Measurements from ENCODE around the gene ENTREP3.
A peak's percentile ranks its signal among the peaks of the same experiment; 100 is the strongest.
"Not testable (repeated sequence)": the region's sequence is repeated elsewhere in the genome, so short reads cannot be mapped to it uniquely, and the experiment has no call there.

Gene ENTREP3

DNA sequence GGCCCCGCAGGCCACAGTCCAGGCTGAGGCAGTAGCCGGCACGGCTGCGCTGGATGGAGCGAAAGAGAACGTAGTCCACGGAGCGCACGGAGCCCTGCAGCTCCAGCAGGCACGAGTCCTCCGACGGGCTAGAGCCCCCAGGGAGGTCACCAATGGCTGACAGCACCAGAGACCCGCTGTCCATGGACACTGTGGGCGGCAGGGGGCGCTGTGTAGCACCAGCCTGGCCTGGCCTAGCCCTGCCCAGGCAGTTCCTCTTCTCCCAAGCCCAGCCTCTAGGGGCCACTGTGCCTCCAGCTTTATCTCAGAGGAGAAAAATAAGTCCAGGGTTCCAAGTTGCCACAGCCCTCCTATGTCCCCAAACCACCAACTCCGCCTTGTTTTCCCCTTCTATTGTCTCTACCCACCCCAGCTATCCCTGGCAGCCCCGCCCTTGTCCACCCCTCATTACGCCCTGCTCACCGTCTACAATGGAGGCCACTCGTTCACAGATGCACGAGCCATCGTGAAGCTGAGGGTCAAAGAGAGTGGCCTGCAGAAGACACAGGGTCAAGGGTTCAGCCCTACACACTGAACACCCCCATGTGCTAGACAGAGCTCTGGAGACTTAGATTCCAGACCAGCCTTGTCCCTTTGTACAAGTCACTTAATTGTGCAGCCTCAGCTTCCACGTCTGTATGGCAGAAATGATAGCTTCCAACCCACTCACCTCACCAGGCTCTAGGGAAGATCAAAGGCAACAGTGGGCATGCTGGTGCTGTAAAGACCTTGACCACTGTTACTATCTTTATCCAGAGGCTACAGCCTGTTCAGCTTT is 4.4 kb downstream of the ENTREP3 start:
- DNase-seq (ENCODE audit: low spot score): peak; percentile 99

DNA sequence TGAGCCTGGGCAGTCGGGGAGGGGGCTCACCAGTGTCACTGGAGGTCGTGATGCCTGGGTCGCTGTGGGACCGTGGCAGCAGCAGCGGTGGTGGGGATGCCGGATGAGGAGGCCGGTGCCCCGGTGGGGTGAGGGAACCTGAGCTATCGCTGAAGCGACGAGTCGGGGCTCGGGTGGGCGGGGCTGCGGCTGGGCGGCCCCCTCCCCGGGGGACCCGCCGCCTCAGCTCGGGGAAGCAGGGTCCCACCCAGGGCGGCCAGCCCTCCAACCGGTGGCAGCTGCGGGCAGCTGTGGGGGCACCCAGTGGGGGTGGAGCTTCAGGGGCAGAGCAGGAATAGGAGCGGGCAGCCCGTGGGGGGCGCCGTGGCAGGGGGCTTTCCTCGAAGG is 5.0 kb downstream of the ENTREP3 start:
- DNase-seq (ENCODE audit: low spot score): no peak

DNA sequence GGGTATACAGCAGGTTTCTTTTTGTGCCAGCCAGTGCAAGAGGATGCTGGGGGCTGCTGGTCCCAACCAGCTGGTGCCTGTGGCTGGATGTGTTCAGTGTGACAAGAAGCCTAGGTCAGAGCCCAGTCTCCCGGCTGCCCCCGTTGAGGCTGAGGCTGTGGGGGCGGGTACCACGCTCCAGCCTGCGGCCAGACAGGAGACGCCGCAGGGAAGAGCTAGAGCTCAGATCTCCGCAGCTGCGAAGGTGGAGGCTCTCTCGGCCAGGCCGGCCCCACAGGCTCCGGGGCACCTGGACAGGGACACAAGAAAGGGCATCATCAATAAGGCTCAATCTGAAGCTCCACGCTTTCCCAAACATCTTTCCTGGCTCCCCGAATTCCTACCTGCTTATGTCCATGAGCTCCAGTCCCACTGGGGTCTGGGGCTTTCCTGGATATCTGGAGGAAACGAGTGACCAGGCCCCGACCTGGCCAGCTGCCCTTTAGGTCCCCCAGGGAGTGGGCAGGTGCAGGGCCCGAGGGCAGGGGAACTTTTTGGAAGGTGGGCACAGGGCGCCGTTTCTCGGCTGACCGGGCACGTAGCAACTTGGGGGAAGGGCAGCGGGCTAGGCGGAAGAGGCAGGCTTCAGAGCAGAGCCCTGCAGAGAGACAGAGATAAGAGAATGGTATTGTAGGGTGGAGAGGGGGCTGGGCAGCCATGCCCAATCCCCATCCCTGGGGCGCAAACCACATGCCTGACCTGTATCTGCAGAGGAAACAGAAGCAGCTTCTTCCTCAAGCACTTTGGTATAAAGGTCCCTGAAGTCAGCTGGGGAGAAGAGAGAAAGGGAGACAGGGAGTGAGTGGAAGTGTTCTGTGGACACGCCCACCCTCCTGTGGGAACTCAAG is 7.4 kb downstream of the ENTREP3 start:
- DNase-seq (ENCODE audit: low spot score): no peak

DNA sequence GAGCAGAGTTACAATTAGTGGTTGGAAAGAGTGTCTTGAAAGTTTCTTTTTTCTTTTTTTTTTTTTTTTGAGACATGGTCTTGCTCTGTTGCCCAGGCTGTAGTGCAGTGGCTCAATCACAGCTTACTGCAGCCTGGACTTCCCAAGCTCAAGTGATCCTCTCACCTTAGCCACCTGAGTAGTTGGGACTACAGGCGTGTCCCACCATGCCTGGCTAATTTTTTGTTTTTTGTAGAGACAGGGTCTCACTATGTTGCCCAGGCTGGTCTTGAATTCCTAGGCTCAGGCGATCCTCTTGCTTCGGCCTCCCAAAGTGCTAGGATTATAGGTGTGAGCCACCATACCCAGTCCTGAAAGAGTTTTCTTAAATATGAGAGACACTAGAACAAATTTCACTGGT is 8.5 kb downstream of the ENTREP3 start:
- not testable (repeated sequence) for DNase-seq (ENCODE audit: low spot score)

DNA sequence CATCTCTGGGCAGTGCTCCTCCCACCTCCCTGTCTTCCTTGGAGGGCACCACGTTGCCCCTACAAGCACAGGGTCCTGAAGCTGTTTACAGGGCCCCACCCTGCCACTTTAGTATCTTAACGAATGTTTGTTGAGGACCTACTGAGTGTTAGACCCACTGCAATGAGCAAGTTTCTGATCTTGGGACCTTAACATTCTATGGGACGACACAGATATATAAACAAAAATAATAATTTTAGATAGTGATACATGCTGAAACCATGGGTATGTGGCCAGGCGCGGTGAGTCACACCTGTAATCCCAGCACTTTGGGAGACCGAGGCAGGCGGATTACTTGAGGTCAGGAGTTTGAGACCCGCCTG is 10.1 kb downstream of the ENTREP3 start:
- DNase-seq (ENCODE audit: low spot score): no peak

DNA sequence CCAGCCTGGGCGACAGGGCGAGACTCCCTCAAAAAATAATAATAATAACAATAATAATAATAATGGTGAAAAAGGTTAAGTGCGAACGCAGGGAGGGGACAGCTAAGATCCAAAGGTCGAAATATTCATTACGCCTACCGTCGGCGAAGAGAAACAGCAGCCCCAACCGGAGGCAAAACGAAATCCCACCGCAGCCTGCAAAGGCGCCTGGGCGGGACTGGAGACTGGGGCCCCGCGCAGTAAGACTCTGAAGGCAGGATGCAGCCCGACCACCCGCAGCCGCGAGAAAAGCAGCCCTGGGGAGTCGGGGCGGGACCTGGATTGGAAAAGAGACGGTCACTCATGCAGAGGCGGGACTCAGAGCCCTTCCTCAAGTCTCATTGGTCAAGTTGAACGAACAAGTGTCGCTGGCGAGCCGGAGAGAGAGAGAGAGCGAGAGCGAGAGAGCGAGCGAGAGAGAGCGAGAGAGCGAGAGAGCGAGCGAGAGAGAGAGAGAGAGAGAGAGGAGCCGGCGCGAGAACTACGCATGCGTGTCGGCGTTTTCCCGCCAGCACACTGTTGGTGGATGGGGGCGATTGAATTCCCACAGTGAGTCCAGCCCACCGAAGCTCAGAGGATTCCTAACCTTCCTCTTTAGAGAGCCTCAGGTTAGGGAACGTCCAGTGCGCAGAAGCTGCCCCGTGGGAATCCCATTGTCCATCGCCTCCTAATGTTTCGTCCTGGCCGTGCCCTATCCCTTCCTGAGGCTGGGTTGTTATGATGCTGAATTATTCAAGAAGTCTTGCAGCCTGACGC is 10.7 kb downstream of the ENTREP3 start:
- DNase-seq (ENCODE audit: low spot score): peak; percentile 99

DNA sequence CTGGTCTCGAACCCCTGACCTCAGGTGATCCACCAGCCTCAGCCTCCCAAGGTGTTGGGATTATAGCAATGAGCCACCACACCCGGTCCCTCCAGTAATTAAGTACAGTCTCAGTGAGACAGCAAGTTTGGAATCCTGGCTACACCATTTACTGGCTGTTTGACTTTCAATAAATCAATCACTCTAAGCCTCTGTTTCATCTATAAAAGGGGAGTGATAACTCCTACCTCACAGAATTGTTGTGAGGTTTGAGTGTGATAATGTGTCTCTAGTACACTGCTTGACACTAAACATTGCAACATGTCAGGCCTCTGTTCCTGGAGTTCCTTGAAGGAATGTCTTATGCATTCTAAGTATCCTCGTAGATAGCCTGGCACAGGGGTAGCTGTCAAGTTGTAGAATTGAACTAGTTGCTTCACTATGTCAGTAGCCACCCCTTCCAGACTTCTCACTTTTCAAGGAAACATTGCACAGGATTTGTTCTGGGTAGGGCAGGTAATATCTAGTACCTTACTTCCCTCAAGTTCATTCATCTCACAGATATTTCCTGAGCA is 12.4 kb downstream of the ENTREP3 start:
- no peak for DNase-seq (ENCODE audit: low spot score)

DNA sequence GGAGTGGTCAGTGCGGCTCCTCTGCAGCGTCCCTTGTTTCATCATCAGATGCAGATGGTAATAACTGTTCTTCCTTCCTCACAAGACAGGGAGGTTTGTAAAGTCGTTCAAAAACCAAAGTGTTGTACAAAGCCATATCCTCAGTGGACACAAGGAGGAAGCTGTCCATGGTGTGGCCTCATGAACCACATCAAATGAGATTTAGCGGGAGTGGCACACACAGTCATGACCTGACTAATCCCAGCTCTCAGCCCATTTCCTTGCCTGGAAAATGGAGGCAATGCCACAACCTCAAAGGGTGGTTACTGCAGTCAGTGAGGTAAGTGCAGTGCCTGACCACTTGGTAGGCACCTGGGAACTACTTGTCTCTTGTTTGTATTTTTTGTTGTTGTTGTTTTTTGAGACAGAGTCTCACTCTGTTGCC is 13.4 kb downstream of the ENTREP3 start:
- DNase-seq (ENCODE audit: low spot score): no peak

DNA sequence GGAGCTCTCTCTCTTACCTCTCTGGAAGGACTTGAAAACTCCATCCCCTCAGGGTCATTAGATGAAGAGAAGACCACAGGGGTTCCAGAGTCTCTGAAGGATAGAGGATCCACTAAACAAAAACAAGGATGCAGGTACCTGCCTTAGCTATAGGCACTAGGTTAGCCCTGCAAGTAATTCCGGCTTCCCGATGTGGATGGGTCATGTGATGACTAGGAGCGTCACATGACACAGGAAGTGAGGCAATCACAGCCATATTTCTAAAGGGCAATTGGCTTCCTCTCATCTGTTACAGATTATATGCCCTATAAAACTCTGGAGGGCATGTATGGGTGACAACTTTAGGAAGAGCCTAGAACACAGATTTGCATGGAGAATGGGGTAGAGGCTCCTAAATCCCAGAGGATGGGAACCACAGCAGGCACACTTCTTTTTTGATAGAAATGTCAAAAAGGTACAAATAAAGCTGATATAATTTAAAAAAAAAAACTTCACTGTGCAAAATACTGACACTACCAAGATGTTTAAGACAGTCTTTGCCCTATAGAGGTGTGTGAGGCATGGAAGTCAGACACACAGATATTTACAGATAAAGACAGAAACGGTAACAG is 14.1 kb downstream of the ENTREP3 start:
- peak; percentile 92 for DNase-seq (ENCODE audit: low spot score)

DNA sequence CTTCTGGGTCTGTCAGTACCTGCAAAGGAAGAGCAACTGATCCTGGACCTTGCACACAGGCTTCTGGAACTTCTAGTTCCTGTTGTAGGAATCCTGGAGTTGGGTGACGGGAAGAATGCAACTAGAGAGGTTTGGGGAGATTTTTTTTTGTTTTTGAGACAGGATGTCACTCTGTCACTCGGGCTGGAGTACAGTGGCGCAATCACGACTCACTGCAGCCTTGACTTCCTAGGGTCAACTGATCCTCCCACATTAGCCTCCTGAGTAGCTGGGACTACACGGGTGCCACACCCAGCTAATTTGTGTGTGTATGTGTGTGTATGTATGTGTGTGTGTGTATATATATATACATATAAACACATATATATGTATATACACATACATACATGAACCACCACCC is 18.8 kb downstream of the ENTREP3 start:
- no peak for DNase-seq (ENCODE audit: low spot score)

DNA sequence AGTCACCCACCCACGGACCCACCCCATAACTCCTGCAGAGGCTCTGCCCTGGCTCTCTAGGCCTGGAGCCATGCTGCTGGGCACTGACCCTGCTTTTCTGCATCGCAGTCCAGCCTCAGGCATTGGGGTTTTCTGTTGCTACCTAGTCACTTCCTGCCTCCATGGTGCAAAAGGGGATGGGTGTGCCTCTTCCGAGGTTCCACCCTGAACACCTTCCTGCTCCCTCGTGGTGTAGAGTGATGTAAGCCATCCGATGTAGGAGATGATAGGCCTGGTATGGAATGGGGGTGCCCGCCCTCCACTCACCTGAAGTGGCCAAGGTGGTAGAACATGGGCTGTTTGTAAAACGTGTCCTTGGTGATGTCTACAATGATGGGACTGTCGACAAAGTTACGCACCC is 19.9 kb downstream of the ENTREP3 start:
- DNase-seq (ENCODE audit: low spot score): not testable (repeated sequence)

DNA sequence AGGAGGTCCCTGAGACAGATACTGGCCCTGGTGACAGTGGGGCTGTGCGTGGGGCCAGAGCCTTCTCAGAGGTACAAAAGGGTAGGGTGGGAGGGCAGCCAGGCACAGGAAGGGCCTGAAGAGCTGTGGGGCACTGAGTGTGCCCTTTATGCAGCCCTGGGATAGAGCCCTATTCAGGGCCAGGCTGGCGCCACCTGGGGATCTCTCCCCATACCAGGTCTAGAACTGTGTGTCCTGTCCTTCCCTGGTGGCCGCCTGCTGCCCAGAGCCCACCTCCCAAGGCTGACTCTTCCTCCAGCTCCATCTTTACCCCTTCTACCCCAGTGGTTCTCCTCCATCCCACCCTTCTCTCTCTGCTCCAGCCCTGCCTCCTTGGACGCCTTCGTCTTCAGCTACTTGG is 21.8 kb downstream of the ENTREP3 start:
- not testable (repeated sequence) for DNase-seq (ENCODE audit: low spot score)

DNA sequence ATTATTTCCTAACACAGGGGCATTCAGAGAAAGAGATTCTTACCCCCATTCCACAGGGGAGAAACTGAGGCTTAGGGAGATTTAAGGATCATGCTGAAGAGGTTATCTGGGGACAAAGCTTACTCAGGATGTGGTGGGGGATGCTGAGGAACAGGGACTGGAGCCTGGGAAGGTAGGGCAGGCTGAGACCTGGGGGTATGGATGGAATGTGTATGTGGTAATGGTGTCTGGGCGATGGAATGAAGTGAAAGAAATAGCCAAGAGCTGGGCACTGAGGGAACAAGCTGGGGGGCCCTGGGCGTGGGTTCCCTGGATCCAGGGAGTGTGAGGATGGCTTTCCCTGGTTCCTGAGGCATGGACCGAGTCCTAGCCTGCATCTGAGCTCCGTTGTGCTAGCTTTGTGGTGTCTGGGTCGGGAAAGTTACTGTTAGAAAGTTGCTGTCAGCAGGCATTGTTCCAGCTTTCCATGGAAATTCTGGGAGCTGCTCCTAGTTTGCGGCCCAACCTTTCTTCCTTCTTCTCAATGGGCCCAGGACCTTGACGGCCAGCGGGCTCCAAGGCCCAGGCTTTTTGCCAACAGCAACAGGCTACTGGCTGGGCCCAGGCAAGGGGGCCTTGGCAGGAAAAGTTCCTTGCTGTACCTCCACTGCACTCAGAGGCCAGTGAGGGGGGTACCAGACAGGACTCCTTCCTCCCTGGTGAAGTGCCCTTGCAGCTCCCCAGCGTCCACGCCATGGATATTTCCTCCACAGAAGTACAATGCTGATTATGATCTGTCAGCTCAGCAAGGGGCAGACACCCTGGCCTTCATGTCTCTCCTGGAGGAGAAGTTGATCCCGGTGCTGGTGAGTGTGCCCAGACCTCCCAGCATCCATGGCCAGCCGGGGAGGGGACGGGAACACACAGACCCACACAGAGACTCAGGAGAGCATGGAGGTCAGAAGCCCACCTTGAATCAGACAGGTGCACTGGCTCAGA is 23.0 kb downstream of the ENTREP3 start:
- DNase-seq (ENCODE audit: low spot score): not testable (repeated sequence)

DNA sequence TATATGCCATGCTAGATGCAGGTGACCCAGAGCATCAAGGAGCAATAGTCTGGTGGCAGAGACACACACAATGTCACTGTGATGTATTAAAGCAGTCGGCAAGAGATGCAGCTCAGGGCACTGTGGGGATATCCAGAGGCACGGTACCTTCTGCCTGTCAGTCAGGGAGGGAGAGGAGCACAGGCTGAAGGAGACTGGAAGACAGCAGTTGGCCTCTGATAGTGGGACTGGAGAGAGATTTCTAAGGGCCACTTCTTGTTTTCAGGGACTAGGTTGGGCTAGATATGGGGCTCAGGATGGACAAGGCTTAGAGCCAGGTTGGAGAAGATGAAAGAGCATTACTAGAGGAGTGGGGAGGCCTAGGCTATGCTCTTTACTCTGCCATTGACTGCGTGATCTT is 24.0 kb downstream of the ENTREP3 start:
- DNase-seq (ENCODE audit: low spot score): not testable (repeated sequence)

DNA sequence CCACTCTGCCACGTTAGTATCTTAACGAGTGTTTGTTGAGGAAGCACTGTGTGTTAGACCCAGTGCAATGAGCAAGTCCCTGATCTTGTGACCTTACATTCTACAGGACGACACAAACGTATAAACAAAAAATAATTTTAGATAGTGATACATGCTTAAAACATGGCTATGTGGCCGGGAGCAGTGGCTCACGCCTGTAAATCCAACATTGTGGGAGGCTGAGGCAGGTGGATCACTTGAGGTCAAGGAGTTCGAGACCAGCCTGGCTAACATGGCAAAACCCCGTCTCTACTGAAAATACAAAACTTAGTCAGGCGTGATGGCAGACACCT is 27.2 kb downstream of the ENTREP3 start:
- DNase-seq (ENCODE audit: low spot score): no peak

DNA sequence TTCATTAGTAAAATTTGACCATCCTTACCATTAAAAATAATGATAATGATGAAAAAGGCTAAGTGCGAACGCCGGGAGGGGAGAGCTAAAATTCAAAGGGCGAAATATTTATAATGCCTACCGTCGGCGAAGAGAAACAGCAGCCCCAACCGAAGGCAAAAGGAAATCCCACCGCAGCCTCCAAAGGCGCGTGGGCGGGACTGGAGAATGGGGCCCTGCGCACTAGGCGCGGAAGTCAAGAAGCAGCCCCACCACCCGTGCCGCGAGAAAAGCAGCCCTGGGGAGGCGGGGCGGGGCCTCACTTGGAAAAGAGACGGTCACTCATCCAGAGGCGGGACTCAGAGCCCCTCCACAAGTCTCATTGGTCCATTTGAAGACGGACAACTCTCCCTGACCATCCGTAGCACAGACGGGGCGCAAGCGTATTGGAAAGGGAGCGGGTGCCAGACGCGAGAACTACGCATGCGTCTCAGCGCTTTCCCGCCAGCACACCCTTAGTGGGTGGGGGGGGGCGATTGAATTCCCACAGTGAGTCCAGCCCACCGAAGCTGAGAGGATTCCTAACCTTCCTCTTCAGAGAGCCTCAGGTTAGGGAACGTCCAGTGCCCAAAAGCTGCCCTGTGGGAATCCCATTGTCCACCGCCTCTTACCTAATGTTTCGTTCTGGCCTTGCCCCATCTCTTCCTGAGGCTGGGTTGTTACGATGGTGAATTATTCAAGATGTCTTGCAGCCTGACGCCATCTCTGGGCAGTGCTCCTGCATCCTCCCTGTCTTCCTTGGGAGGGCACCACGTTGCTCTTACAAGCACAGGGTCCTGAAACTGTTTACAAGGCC is 27.8 kb downstream of the ENTREP3 start:
- peak; percentile 100 for DNase-seq (ENCODE audit: low spot score)

DNA sequence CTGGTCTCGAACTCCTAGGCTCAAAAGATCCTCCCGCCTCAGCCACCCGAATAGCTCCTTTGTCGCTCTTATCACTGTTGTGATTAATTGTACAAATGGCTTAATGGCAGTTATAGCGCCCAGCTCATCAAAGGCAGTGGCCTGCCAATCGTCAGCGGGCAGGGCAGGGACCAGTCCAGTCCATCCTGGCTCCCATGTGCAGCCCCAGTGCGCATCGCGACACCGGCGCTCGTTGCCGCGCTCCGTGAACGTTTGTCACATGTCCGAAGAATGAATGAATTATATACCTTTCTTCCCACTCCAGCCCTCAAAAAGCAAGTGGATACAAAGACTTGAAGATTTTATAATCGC is 28.4 kb downstream of the ENTREP3 start:
- peak; percentile 58 for DNase-seq (ENCODE audit: low spot score)

DNA sequence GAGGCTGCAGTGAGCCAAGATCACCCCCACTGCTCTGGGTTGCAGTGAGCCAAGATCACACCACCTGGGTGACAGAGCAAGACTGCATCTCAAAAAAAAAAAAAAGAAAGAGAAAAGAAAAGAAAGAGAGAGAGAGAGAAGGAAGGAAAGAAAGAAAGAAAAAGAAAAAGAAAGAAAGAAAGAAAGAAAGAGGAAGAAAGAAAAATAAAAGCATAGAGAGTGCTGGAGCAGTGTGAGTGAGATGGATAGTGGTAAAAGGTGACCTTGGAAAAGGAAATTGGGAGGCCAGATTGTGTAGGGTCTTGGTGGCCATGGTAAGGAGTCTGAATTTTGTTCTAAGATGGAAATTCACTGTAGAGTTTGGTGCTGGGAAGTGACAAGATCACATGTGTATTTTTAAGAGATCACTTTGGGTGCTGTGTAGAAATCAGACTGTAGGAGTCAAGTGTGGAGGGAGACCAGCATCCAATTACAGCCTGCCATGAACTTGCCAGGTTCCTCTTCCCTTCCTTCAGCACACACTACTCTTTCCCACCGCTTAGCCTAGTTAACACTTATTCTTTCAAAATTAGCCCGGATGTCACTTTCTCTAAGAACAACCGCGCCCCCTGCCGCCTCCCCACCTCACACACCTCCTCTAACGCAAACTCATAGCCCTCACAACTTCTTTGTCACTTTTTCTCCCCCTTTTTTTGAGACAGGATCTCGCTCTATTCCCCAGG is 28.9 kb downstream of the ENTREP3 start:
- peak; percentile 80 for DNase-seq (ENCODE audit: low spot score)

DNA sequence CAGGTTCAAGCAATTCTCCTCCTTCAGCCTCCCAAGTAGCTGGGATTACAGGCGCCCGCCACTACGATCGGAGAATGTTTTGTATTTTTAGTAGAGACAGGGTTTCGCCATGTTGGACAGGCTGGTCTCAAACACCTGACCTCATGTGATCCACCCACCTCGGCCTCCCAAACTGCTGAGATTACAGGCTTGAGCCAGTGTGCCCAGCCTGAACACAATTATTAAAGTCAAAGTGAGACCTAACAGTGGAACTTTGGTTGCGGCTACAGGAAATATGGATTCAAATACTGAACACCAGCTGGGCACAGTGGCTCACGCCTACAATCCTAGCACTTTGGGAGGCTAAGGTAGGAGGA is 29.9 kb downstream of the ENTREP3 start:
- DNase-seq (ENCODE audit: low spot score): not testable (repeated sequence)
